Left lung (tissue), 10 donors: ENCODE results near the gene ARHGAP44. TPM values are rescaled to one million over a fixed set of nuclear protein-coding genes. Genes with fewer than 3 reads are reported as not detected.

Experiments
- ATAC-seq: fragments of 200-7000 bp; cut with Tn5 transposase; one replicate; pipeline ENCODE4 v1.9.1; 2020; ENCODE audit warnings: moderate library complexity
- DNase-seq, 4 donors: peaks; one replicate each; pipeline ENCODE4 v3.0.0-alpha.2; 2013 to 2020
- H3K27ac ChIP-seq, 2 donors: fragments of 200-600 bp; sonication (generic) in 1 of 2; one replicate each; pipeline versions ENCODE4 v1.5.0 to v1.8.0; 2020 to 2021
- H3K27me3 ChIP-seq, 2 donors: fragments of 200-600 bp; sonication (generic) in 1 of 2; one replicate each; pipeline versions ENCODE4 v1.5.0 to v1.8.0; 2020 to 2021
- H3K36me3 ChIP-seq, 2 donors: fragments of 200-600 bp; sonication (generic) in 1 of 2; one replicate each; pipeline versions ENCODE4 v1.5.0 to v1.8.0; 2020 to 2021
- H3K4me1 ChIP-seq, 2 donors: fragments of 200-600 bp; one replicate each; pipeline ENCODE4 v1.8.0; 2021
- H3K4me3 ChIP-seq, 2 donors: fragments of 200-600 bp; sonication (generic) in 1 of 2; one replicate each; pipeline versions ENCODE4 v1.5.0 to v1.8.0; 2020 to 2021; ENCODE audit warnings: mild to moderate bottlenecking in 1 of 2
- H3K9me3 ChIP-seq, 2 donors: fragments of 200-600 bp; sonication (generic) in 1 of 2; one replicate each; pipeline versions ENCODE4 v1.5.0 to v1.8.0; 2020 to 2021
- intact Hi-C, 2 donors: fragments of 100-400 bp; cut with DNase I; formaldehyde crosslinking; loops; one replicate each; pipeline versions ENCODE4 v1.11.2 to v1.14.2; 2022
- microRNA-seq, 2 donors: library from miRNA; unstranded; fragments of <30 nt; microRNA quantifications; one replicate each; pipeline ENCODE4, GENCODE V29; 2019
- polyA plus RNA-seq, 6 donors: library from polyadenylated mRNA; unstranded; fragments of 120-200 nt; gene quantifications; one replicate each; pipeline ENCODE4 v1.2.1, GENCODE V29; 2013; ENCODE audit not compliant: insufficient read length in 6 of 6
- total RNA-seq, 2 donors: library from RNA; stranded (reverse); fragmentation: NEBNext Ultra II Directional; extraction: Animal tissue kit (Norgen Biotek cat#: 25700); gene quantifications; one replicate each; pipeline ENCODE4 v1.2.1, GENCODE V29; 2021
- TF ChIP-seq, protein P1 (sequence below), 2 donors: fragments of 200-600 bp; sonication (generic) in 1 of 2; IDR thresholded peaks; one replicate each; pipeline versions ENCODE4 v1.5.0 to v1.8.0; 2021; ENCODE audit warnings: antibody characterized with exemption in 2 of 2
- donor health status: DM: no; HTN: yes; CAD: no.
- donor health status: DM: no; HTN: no; CAD: no.

ARHGAP44 gene
- total and polyA plus RNA-seq, 8 donors = 13.1 to 43.6 (median 17.9) TPM

DNA sequence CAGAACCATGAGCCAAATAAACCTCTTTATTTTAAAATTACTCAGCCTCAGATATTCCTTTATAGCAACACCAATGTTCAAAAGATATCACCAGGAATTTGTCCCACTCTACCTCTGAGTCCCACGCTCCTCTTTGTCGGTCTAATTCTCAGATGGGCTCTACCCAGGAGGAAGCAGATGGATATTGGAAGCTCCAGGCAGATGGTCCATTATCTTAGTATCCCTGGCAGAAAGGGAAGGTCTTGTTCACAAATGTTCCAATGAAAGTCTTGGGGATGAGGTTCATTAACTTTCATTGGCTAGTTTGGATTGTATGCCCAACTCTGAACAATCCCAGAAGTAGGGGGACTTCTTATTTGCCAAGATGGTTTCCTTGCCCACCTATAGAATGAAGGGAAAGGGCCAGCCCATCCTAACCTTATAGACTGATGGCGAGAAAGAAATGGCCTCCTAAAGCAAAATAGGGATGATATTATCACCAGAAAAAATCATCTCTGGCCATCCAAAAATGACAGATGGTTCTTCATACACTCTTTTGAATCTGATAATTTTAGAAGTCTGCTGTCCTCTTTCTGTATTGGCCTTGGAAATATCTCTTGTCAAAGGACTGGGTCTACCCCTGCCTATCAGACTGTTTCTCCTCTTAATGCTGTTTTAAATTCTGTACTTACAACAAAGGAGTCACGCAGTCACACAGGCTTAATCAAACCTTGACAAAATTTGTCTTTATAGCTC is 249.8 kb downstream of the ARHGAP44 start:
- no peaks in the 10 kb centered on the region for H3K36me3 ChIP-seq
- intact Hi-C loops = no loop called here
- ATAC-seq = no peak

More for the DNA sequence above, 249.8 kb downstream of the ARHGAP44 start:
- Histone ChIP-seq H3K27ac (no peak overlapping the region), H3K9me3 (peaks cover 0 to 23% of the 10 kb centered on the region in 2 donors), H3K27me3 (peaks cover 0 to 15% of the 10 kb centered on the region in 2 donors), H3K4me1 (no peaks in the 10 kb centered on the region), H3K4me3 (no peak overlapping the region)
- TF ChIP-seq, protein P1, sequence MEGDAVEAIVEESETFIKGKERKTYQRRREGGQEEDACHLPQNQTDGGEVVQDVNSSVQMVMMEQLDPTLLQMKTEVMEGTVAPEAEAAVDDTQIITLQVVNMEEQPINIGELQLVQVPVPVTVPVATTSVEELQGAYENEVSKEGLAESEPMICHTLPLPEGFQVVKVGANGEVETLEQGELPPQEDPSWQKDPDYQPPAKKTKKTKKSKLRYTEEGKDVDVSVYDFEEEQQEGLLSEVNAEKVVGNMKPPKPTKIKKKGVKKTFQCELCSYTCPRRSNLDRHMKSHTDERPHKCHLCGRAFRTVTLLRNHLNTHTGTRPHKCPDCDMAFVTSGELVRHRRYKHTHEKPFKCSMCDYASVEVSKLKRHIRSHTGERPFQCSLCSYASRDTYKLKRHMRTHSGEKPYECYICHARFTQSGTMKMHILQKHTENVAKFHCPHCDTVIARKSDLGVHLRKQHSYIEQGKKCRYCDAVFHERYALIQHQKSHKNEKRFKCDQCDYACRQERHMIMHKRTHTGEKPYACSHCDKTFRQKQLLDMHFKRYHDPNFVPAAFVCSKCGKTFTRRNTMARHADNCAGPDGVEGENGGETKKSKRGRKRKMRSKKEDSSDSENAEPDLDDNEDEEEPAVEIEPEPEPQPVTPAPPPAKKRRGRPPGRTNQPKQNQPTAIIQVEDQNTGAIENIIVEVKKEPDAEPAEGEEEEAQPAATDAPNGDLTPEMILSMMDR (IDR thresholded peaks at IDR 0.05) = no peak
- no peak for DNase-seq

Small RNA genes lying within 50 kb of the gene (microRNA-seq; reads per million reads assigned to microRNA genes)
- 0 reads per million in 2 donors for gene MIR1269B

Other genes starting within 250 kb of the ARHGAP44 start
- gene MYOCD, start 123.6 kb upstream of the ARHGAP44 start, total RNA-seq = 1 to 10 TPM; 3.3 to 5.4 TPM
- 10 to 100 TPM in 5 of 6 donors, 1 to 10 TPM in 1; 10.0 to 14.9 (median 11.4) TPM for gene MYOCD, start 123.6 kb upstream of the ARHGAP44 start, polyA plus RNA-seq
- gene ELAC2, start 228.5 kb downstream of the ARHGAP44 start, total RNA-seq = 10 to 100 TPM; 40.0 to 52.3 TPM
- gene ELAC2, start 228.5 kb downstream of the ARHGAP44 start, polyA plus RNA-seq = 10 to 100 TPM; 48.9 to 63.8 (median 58.8) TPM